H9 (cell line): Measurements from ENCODE around the gene CENPP. TPM values are rescaled to one million over a fixed set of nuclear protein-coding genes. Genes with fewer than 3 reads are reported as not detected.

Experiments
- DNase-seq: peaks from one replicate; pipeline ENCODE4 v3.0.0-alpha.2; 2017
- H2AFZ ChIP-seq: one replicate; pipeline ENCODE4 v1.6.1; 2013; ENCODE audit warnings: mild to moderate bottlenecking, low read length, control low read depth, moderate library complexity
- H2AK5ac ChIP-seq: 2 replicates; pipeline ENCODE4 v1.6.1; 2013; ENCODE audit warnings: low read length, control low read depth, mixed read lengths; ENCODE audit not compliant: insufficient read length
- H2BK120ac ChIP-seq: one replicate; pipeline ENCODE4 v1.6.1; 2013; ENCODE audit warnings: low read depth, mild to moderate bottlenecking, low read length, control low read depth, inconsistent platforms; ENCODE audit not compliant: poor library complexity, severe bottlenecking
- H2BK12ac ChIP-seq: 2 replicates; pipeline ENCODE4 v1.6.1; 2013; ENCODE audit warnings: low read length, control low read depth, mixed read lengths, low read depth; ENCODE audit not compliant: insufficient read length
- H2BK15ac ChIP-seq: 2 replicates; pipeline ENCODE4 v1.6.1; 2013; ENCODE audit warnings: low read depth, low read length, control low read depth
- H2BK20ac ChIP-seq: one replicate; pipeline ENCODE4 v1.6.1; 2013; ENCODE audit warnings: low read depth, mild to moderate bottlenecking, low read length, control low read depth, inconsistent platforms; ENCODE audit not compliant: poor library complexity, severe bottlenecking
- H2BK5ac ChIP-seq: 2 replicates; pipeline ENCODE4 v1.6.1; 2013; ENCODE audit warnings: low read length, control low read depth, mixed read lengths; ENCODE audit not compliant: insufficient read length
- H3K14ac ChIP-seq: 2 replicates; pipeline ENCODE4 v1.6.1; 2013; ENCODE audit warnings: low read length, control low read depth; ENCODE audit not compliant: insufficient read depth
- H3K18ac ChIP-seq: 2 replicates; pipeline ENCODE4 v1.6.1; 2013; ENCODE audit warnings: low read depth, mild to moderate bottlenecking, mixed read lengths, low read length, control low read depth; ENCODE audit not compliant: insufficient read length
- H3K23ac ChIP-seq: 2 replicates; pipeline ENCODE4 v1.6.1; 2013; ENCODE audit warnings: low read length, control low read depth, mixed read lengths, low read depth; ENCODE audit not compliant: insufficient read length
- H3K23me2 ChIP-seq: 2 replicates; pipeline ENCODE4 v1.6.1; 2013; ENCODE audit warnings: low read depth, mild to moderate bottlenecking, mixed read lengths, low read length, control low read depth; ENCODE audit not compliant: insufficient read length, poor library complexity, severe bottlenecking
- H3K27ac ChIP-seq: 2 replicates; pipeline ENCODE4 v1.5.1; 2013; ENCODE audit warnings: low read length, control low read depth, mixed read lengths, low read depth; ENCODE audit not compliant: insufficient read length
- H3K27me3 ChIP-seq: 2 replicates; pipeline ENCODE4 v1.6.1; 2013; ENCODE audit warnings: low read length, control low read depth, inconsistent platforms; ENCODE audit not compliant: insufficient read depth
- H3K4ac ChIP-seq: 2 replicates; pipeline ENCODE4 v1.6.1; 2013; ENCODE audit warnings: low read depth, mild to moderate bottlenecking, control low read depth, inconsistent platforms, low read length, moderate library complexity
- H3K4me1 ChIP-seq: 2 replicates; pipeline ENCODE4 v1.6.1; 2013; ENCODE audit warnings: low read length, control low read depth, inconsistent platforms; ENCODE audit not compliant: insufficient read depth
- H3K4me2 ChIP-seq: 2 replicates; pipeline ENCODE4 v1.6.1; 2013; ENCODE audit warnings: low read length, control low read depth, mixed read lengths; ENCODE audit not compliant: insufficient read length, insufficient read depth
- H3K56ac ChIP-seq: 2 replicates; pipeline ENCODE4 v1.6.1; 2013; ENCODE audit warnings: low read depth, mild to moderate bottlenecking, mixed read lengths, low read length, control low read depth; ENCODE audit not compliant: insufficient read length
- H3K79me1 ChIP-seq: 2 replicates; pipeline ENCODE4 v1.6.1; 2013; ENCODE audit warnings: low read depth, mild to moderate bottlenecking, moderate library complexity, low read length, control low read depth, inconsistent platforms; ENCODE audit not compliant: insufficient read depth, poor library complexity, severe bottlenecking
- H3K79me2 ChIP-seq: 2 replicates; pipeline ENCODE4 v1.6.1; 2013; ENCODE audit warnings: low read length, control low read depth, inconsistent platforms; ENCODE audit not compliant: insufficient read depth
- H3K9ac ChIP-seq: 2 replicates; pipeline ENCODE4 v1.6.1; 2013; ENCODE audit warnings: low read length, control low read depth, mixed read lengths; ENCODE audit not compliant: insufficient read length; ENCODE audit errors: extremely low read depth
- H3K9me3 ChIP-seq: one replicate; pipeline ENCODE4 v1.6.1; 2013; ENCODE audit warnings: low read depth, low read length, inconsistent platforms; ENCODE audit not compliant: control insufficient read depth
- H3T11ph ChIP-seq: one replicate; pipeline ENCODE4 v1.6.1; 2013; ENCODE audit warnings: mild to moderate bottlenecking, low read length, control low read depth, inconsistent platforms
- H4K20me1 ChIP-seq: one replicate; pipeline ENCODE4 v1.6.1; 2013; ENCODE audit not compliant: control insufficient read depth, insufficient read length, insufficient read depth
- H4K5ac ChIP-seq: 2 replicates; pipeline ENCODE4 v1.6.1; 2013; ENCODE audit warnings: low read depth, mild to moderate bottlenecking, mixed read lengths, low read length, control low read depth; ENCODE audit not compliant: insufficient read length
- H4K8ac ChIP-seq: replicated peaks from 2 replicates; pipeline ENCODE4 v1.6.1; 2013; ENCODE audit warnings: low read length, control low read depth, mixed read lengths, low read depth; ENCODE audit not compliant: insufficient read length
- H4K91ac ChIP-seq: 2 replicates; pipeline ENCODE4 v1.6.1; 2013; ENCODE audit warnings: low read depth, mild to moderate bottlenecking, moderate library complexity, mixed read lengths, low read length, control low read depth; ENCODE audit not compliant: insufficient read length
- H3K27ac Mint-ChIP-seq, 3 experiments: 2 replicates in 2 of 3; 3 replicates in 1 of 3; pipeline ENCODE4 v1.8.0; 2020 to 2021; ENCODE audit warnings: mixed read lengths in 3 of 3, mild to moderate bottlenecking in 1 of 3, moderate library complexity in 1 of 3
- H3K27me3 Mint-ChIP-seq: 2 replicates; pipeline ENCODE4 v1.8.0; 2021; ENCODE audit warnings: low read depth, mild to moderate bottlenecking, moderate library complexity, mixed read lengths
- H3K36me3 Mint-ChIP-seq, 3 experiments: 2 replicates in 2 of 3; 3 replicates in 1 of 3; pipeline ENCODE4 v1.8.0; 2020 to 2021; ENCODE audit warnings: low read depth in 3 of 3, mixed read lengths in 3 of 3; ENCODE audit not compliant: insufficient read depth in 1 of 3
- H3K4me1 Mint-ChIP-seq, 2 experiments: 2 replicates each; pipeline ENCODE4 v1.8.0; 2020; ENCODE audit warnings: mixed read lengths in 2 of 2
- H3K4me3 Mint-ChIP-seq, 2 experiments: 2 replicates in 1 of 2; 3 replicates in 1 of 2; pipeline ENCODE4 v1.8.0; 2020 to 2021; ENCODE audit warnings: mild to moderate bottlenecking in 2 of 2, mixed read lengths in 2 of 2, moderate library complexity in 1 of 2
- H3K9me3 Mint-ChIP-seq, 2 experiments: 2 replicates in 1 of 2; 3 replicates in 1 of 2; pipeline ENCODE4 v1.8.0; 2020; ENCODE audit warnings: mild to moderate bottlenecking in 2 of 2, mixed read lengths in 2 of 2, moderate library complexity in 1 of 2
- WGBS: extraction: QIAGEN DNeasy Blood & Tissue Kit; methylation state at CpG from one replicate; pipeline ENCODE4 v1.1.7; 2013; ENCODE audit warnings: missing lambda C conversion rate, low lambda C conversion rate, mixed read lengths; ENCODE audit not compliant: insufficient read length; ENCODE audit errors: extremely low coverage; 5-methylcytosine and 5-hydroxymethylcytosine counted together
- total RNA-seq: library from RNA; stranded (reverse); gene quantifications from 2 replicates; pipeline ENCODE4 v1.2.1, GENCODE V29; 2021
- TF ChIP-seq, protein P1 (sequence below): fragments of 200-600 bp; sonication (generic); conservative IDR thresholded peaks from 3 replicates; pipeline ENCODE4 v1.8.0; 2021; ENCODE audit warnings: antibody characterized with exemption, mild to moderate bottlenecking

The CENPP gene
- total RNA-seq, 1 experiment from 2014 or later: 9.1 TPM

DNA sequence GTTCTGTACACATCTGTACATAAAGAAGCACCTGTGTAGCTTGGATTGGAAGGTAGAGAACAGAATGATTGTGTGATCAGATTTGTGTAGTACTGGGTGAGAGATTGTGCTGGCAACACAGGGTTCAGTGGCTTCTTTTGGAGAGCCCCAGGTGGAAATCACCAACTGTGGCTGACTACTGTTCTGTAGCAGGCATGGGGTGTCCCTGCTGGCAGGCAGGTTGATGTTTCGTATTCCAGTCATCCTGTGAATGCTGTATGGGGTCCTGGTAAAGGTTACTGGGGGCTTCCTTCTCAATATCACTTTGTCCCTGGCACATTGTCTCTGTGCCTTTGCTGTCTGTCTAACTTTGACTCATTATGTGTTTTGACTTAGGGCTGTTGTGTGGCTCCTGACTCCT lies 151.2 kb downstream of the CENPP start:
- Mint-ChIP-seq H3K27ac (no peak overlapping the region), H3K4me1 (peaks cover 8 to 12% of the 10 kb centered on the region in 2 experiments), H3K36me3 (no peaks in the 10 kb centered on the region), H3K4me3 (no peak overlapping the region), H3K9me3 (no peaks in the 10 kb centered on the region), H3K27me3 (no peaks in the 10 kb centered on the region)
- Histone ChIP-seq H3K9ac (no peak overlapping the region), H3K56ac (no peak overlapping the region), H3K23me2 (no peaks in the 10 kb centered on the region), H3T11ph (no peak overlapping the region), H2BK15ac (no peak overlapping the region), H3K14ac (no peak overlapping the region), H3K27ac (no peak overlapping the region), H2BK20ac (no peak overlapping the region), H3K79me1 (no peaks in the 10 kb centered on the region), H4K5ac (no peak overlapping the region), H3K27me3 (no peaks in the 10 kb centered on the region), H4K91ac (no peak overlapping the region), H2BK120ac (no peak overlapping the region), H3K18ac (no peak overlapping the region), H3K4me1 (no peaks in the 10 kb centered on the region), H4K20me1 (no peaks in the 10 kb centered on the region), H3K23ac (no peak overlapping the region), H2AFZ (no peak overlapping the region), H3K4ac (no peak overlapping the region), H3K9me3 (no peaks in the 10 kb centered on the region), H4K8ac (no peak overlapping the region), H2BK5ac (no peak overlapping the region), H3K79me2 (no peaks in the 10 kb centered on the region), H2AK5ac (no peak overlapping the region), H3K4me2 (no peak overlapping the region), H2BK12ac (no peak overlapping the region)
- WGBS: no CpG with 5 or more reads among the region's 1 CpG
- DNase-seq: no peak
- TF ChIP-seq, protein P1, sequence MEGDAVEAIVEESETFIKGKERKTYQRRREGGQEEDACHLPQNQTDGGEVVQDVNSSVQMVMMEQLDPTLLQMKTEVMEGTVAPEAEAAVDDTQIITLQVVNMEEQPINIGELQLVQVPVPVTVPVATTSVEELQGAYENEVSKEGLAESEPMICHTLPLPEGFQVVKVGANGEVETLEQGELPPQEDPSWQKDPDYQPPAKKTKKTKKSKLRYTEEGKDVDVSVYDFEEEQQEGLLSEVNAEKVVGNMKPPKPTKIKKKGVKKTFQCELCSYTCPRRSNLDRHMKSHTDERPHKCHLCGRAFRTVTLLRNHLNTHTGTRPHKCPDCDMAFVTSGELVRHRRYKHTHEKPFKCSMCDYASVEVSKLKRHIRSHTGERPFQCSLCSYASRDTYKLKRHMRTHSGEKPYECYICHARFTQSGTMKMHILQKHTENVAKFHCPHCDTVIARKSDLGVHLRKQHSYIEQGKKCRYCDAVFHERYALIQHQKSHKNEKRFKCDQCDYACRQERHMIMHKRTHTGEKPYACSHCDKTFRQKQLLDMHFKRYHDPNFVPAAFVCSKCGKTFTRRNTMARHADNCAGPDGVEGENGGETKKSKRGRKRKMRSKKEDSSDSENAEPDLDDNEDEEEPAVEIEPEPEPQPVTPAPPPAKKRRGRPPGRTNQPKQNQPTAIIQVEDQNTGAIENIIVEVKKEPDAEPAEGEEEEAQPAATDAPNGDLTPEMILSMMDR: no peak
